ENCODE results near the gene SLC30A4. TPM values are rescaled to one million over a fixed set of nuclear protein-coding genes. Genes with fewer than 3 reads are reported as not detected.
A peak's percentile ranks its signal among the peaks of the same experiment; 100 is the strongest.

The SLC30A4 gene
- total RNA-seq, 1 donor from 2014 or later = 2.1 TPM

DNA sequence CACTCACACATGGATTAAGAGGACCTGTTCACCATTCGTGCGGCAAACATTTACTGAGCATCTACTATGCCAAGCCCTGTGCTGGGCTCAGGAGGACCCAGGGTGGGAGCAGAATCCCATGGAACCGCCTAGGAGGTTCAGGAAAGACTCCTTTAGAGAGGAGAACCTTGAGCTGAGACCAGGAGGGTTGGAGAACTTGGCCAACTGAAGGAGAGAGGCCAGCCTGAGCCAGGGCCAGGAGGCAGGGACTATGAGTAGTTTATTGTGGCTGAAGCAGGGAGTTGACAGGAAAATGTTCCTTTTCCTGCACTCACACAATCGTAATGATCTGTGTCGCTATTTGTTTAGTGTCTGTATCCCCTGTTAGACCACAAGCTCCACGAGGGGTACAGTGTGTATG lies 71.3 kb downstream of the SLC30A4 start:
- DNase-seq (ENCODE audit: low read depth) = no peak
- no peak overlapping the region for H3K4me3 ChIP-seq (ENCODE audit: low read depth, low read length)
- TF ChIP-seq, protein P1, sequence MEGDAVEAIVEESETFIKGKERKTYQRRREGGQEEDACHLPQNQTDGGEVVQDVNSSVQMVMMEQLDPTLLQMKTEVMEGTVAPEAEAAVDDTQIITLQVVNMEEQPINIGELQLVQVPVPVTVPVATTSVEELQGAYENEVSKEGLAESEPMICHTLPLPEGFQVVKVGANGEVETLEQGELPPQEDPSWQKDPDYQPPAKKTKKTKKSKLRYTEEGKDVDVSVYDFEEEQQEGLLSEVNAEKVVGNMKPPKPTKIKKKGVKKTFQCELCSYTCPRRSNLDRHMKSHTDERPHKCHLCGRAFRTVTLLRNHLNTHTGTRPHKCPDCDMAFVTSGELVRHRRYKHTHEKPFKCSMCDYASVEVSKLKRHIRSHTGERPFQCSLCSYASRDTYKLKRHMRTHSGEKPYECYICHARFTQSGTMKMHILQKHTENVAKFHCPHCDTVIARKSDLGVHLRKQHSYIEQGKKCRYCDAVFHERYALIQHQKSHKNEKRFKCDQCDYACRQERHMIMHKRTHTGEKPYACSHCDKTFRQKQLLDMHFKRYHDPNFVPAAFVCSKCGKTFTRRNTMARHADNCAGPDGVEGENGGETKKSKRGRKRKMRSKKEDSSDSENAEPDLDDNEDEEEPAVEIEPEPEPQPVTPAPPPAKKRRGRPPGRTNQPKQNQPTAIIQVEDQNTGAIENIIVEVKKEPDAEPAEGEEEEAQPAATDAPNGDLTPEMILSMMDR (conservative IDR thresholded peaks at IDR 0.05; ENCODE audit: low read depth, low read length) = no peak

DNA sequence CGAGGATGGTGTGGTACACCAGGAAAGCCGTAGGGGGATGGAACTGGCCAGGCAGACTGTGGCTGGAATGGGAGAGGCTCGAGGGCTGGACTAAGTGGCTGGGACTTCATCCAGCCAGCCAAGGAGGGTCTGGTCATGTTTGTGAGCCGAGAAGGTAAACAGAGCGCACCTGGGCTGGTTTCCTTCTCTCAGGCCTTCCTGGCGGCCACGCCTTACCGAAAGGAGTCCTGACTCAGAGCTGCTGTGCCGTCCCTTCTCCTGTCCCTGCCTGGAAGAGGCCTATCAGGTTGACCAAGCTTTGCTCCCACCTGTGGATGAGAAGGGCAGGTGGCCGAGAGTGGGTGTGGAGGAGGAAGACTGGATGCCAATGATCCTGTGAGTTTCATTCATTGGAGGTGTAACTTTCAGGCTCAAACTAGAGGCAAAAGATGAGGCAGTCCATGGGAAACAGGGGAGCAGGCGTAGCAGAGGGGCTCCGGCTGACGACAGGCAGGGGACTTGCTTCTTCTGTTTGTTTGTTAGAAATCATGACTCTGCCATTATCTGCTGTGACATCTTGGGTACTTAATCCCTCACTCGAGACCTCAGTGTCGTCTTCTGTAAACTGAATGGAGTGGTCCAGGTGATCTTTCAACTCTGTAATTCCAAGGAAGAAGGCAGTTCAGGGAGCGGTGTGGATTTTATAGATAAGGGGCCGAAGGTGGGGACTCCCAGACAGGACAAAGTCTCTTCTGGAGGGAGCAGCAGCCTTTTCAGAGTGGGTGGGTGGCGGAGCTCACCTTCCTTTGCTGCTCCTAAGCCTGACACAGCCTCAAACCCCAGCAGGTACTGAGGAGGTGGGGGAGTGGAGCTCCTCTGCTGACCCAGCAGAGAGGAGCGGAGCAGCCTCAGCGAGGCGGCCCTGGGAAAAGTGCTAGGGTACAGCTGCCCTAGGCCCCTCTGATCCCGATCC lies 72.4 kb downstream of the SLC30A4 start:
- no peak for DNase-seq (ENCODE audit: low read depth)
- TF ChIP-seq, protein P1 (conservative IDR thresholded peaks at IDR 0.05; ENCODE audit: low read depth, low read length) = no peak
- H3K4me3 ChIP-seq (ENCODE audit: low read depth, low read length) = no peak overlapping the region

DNA sequence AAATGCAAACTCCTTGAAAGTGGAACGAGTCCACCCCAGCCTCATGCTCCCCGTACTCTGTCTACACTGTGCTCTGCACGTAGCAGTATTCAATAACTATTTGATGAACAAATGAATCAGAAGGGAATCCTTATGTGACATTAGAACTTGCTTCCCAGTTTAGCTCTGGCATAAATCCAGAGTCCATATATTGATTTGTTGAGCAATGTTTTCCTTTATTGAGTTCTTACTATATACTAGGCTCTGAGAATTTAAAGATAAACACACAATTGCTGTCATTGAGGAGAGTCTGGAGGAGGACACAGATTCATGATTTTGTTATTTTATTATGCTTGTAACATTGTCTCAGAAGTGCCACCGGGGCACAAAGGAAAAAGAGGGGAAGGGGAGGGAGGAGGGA lies 73.2 kb downstream of the SLC30A4 start:
- no peak for DNase-seq (ENCODE audit: low read depth)
- H3K4me3 ChIP-seq (ENCODE audit: low read depth, low read length) = no peak overlapping the region
- TF ChIP-seq, protein P1 (conservative IDR thresholded peaks at IDR 0.05; ENCODE audit: low read depth, low read length) = no peak

GRCh38 chr15:45448066-45448915 lies 74.3 kb downstream of the SLC30A4 start:
- TF ChIP-seq, protein P1 (conservative IDR thresholded peaks at IDR 0.05; ENCODE audit: low read depth, low read length) = no peak
- DNase-seq (ENCODE audit: low read depth) = no peak
- H3K4me3 ChIP-seq (ENCODE audit: low read depth, low read length) = no peak overlapping the region

- DNase-seq (ENCODE audit: low read depth) = no peak
- no peak overlapping the region for H3K4me3 ChIP-seq (ENCODE audit: low read depth, low read length)
- TF ChIP-seq, protein P1 (conservative IDR thresholded peaks at IDR 0.05; ENCODE audit: low read depth, low read length) = no peak
Observed at GRCh38 chr15:45443645-45444044, 78.9 kb downstream of the SLC30A4 start.

- DNase-seq (ENCODE audit: low read depth) = peak; percentile 72
- H3K4me3 ChIP-seq (ENCODE audit: low read depth, low read length) = no peak overlapping the region
- TF ChIP-seq, protein P1 (conservative IDR thresholded peaks at IDR 0.05; ENCODE audit: low read depth, low read length) = no peak
Observed at GRCh38 chr15:45442507-45443135, 79.9 kb downstream of the SLC30A4 start.

Data from epithelial cell of proximal tubule (primary cell).